A549 (cell line): ENCODE results near the gene HPN. TPM values are rescaled to one million over a fixed set of nuclear protein-coding genes. Genes with fewer than 3 reads are reported as not detected.
A peak's percentile ranks its signal among the peaks of the same experiment; 100 is the strongest.

Experiments used
- ATAC-seq, 2 experiments: fragments of 200-7000 bp in 1 of 2; fragments of >200 bp in 1 of 2; cut with Nextera tagmentation in 1 of 2; cut with Tn5 transposase in 1 of 2; 3 replicates each; pipeline versions ENCODE4 v1.8.0 to v1.9.1; 2018 to 2020; ENCODE audit warnings: mild to moderate bottlenecking in 1 of 2, moderate library complexity in 1 of 2
- CTCF ChIA-PET: fragments of 300-600 bp; sonication (Branson Sonifier 250); formaldehyde crosslinking; extraction: SDS; loops from one replicate; lab custom pipeline; 2021; ENCODE audit warnings: antibody characterized with exemption, inconsistent platforms; lab: Yijun Ruan, JAX
- POLR2A ChIA-PET: fragments of 350-600 bp; formaldehyde crosslinking; extraction: SDS; loops from one replicate; lab custom pipeline; 2021; ENCODE audit warnings: antibody characterized with exemption, inconsistent platforms; lab: Yijun Ruan, JAX
- DNase-seq, 2 experiments: peaks; one replicate each; pipeline versions ENCODE4 v3.0.0 to v3.0.0-alpha.2; 2011 to 2016; ENCODE audit warnings: low read depth in 1 of 2, low spot score in 1 of 2
- FAIRE-seq: peaks from 2 replicates; lab custom pipeline; 2011; peaks lifted over from hg19 to GRCh38; lab: Jason Lieb, UNC
- H3K27ac ChIP-seq, 2 experiments: fragments of >200 bp; sonication (Bioruptor Twin); formaldehyde crosslinking; 3 replicates each; pipeline ENCODE4 v1.5.1; 2016 to 2017
- H3K4me1 ChIP-seq: fragments of >200 bp; sonication (Bioruptor Twin); formaldehyde crosslinking; 3 replicates; pipeline ENCODE4 v1.6.1; 2016
- H3K4me2 ChIP-seq: fragments of >200 bp; sonication (Bioruptor Twin); formaldehyde crosslinking; 3 replicates; pipeline ENCODE4 v1.6.1; 2016
- H3K4me3 ChIP-seq: fragments of >200 bp; sonication (Bioruptor Twin); formaldehyde crosslinking; 3 replicates; pipeline ENCODE4 v1.5.1; 2016
- H3K9me3 ChIP-seq: fragments of >200 bp; sonication (Bioruptor Twin); formaldehyde crosslinking; 3 replicates; pipeline ENCODE4 v1.6.1; 2016
- ATOH8 ChIP-seq: fragments of 250-450 bp; sonication (Bioruptor Pico); IDR thresholded peaks from 2 replicates; pipeline ENCODE4 v1.5.0; 2020; ENCODE audit warnings: low read depth, mild to moderate bottlenecking, moderate library complexity
- CBX2 ChIP-seq: fragments of 200-600 bp; sonication (generic); IDR thresholded peaks from 2 replicates; pipeline ENCODE4 v1.6.1; 2016; ENCODE audit warnings: low read depth, mild to moderate bottlenecking, borderline replicate concordance
- CEBPB ChIP-seq, 2 experiments: fragments of >200 bp in 1 of 2; sonication (Bioruptor Twin) in 1 of 2; formaldehyde crosslinking in 1 of 2; IDR thresholded peaks; 2 replicates each; pipeline ENCODE4 v1.6.1; 2012 to 2016
- CHD2 ChIP-seq: fragments of 150-350 bp; IDR thresholded peaks from 2 replicates; pipeline ENCODE4 v1.6.1; 2014; ENCODE audit warnings: low read length; ENCODE audit not compliant: partially characterized antibody
- CTCF ChIP-seq: fragments of >200 bp; sonication (Bioruptor Twin); formaldehyde crosslinking; IDR thresholded peaks from 3 replicates; pipeline ENCODE4 v1.5.1; 2016
- EHF ChIP-seq: fragments of 250-450 bp; sonication (Bioruptor Pico); IDR thresholded peaks from 2 replicates; pipeline ENCODE4 v1.5.0; 2020; ENCODE audit warnings: mild to moderate bottlenecking
- ELK1 ChIP-seq: fragments of 150-350 bp; IDR thresholded peaks from 2 replicates; pipeline ENCODE4 v1.6.1; 2014; ENCODE audit warnings: low read depth, mild to moderate bottlenecking, low read length
- EP300 ChIP-seq, 2 experiments: fragments of >200 bp; sonication (Bioruptor Twin); formaldehyde crosslinking; IDR thresholded peaks; 2 replicates in 1 of 2; 3 replicates in 1 of 2; pipeline ENCODE4 v1.6.1; 2016 to 2017
- FOXS1 ChIP-seq: fragments of 250-450 bp; sonication (Bioruptor Pico); IDR thresholded peaks from 2 replicates; pipeline ENCODE4 v1.5.0; 2020; ENCODE audit warnings: mild to moderate bottlenecking, moderate library complexity
- HDAC2 ChIP-seq: fragments of 200-600 bp; sonication (generic); IDR thresholded peaks from 2 replicates; pipeline ENCODE4 v1.6.1; 2016
- HOXB5 ChIP-seq: fragments of 250-450 bp; sonication (Bioruptor Pico); IDR thresholded peaks from 2 replicates; pipeline ENCODE4 v1.5.0; 2020; ENCODE audit warnings: mild to moderate bottlenecking, moderate library complexity
- JUN ChIP-seq, 2 experiments: fragments of >200 bp; sonication (Bioruptor Twin); formaldehyde crosslinking; IDR thresholded peaks; 2 replicates in 1 of 2; 3 replicates in 1 of 2; pipeline ENCODE4 v1.6.1; 2016 to 2017
- MAZ ChIP-seq: fragments of 150-350 bp; IDR thresholded peaks from 2 replicates; pipeline ENCODE4 v1.6.1; 2014; ENCODE audit warnings: antibody characterized with exemption, low read depth, low read length, borderline replicate concordance
- NR3C1 ChIP-seq: fragments of >200 bp; sonication (Bioruptor Twin); formaldehyde crosslinking; IDR thresholded peaks from 3 replicates; pipeline ENCODE4 v1.6.1; 2017
- PHF8 ChIP-seq: fragments of 200-600 bp; sonication (generic); IDR thresholded peaks from 2 replicates; pipeline ENCODE4 v1.6.1; 2016; ENCODE audit warnings: low read depth, mild to moderate bottlenecking, antibody characterized with exemption, moderate library complexity, borderline replicate concordance
- POLR2A ChIP-seq: IDR thresholded peaks from 2 replicates; pipeline ENCODE4 v1.6.1; 2012; ENCODE audit warnings: mild to moderate bottlenecking, low read length
- POLR2AphosphoS2 ChIP-seq: conservative IDR thresholded peaks from 2 replicates; pipeline ENCODE4 v1.6.1; 2012; ENCODE audit warnings: low read length, improper control_type of control experiment, inconsistent platforms
- RARB ChIP-seq: fragments of 250-450 bp; sonication (Bioruptor Pico); IDR thresholded peaks from 2 replicates; pipeline ENCODE4 v1.8.0; 2021; ENCODE audit warnings: mild to moderate bottlenecking, moderate library complexity
- RCOR1 ChIP-seq: fragments of 150-350 bp; IDR thresholded peaks from 2 replicates; pipeline ENCODE4 v1.6.1; 2014; ENCODE audit warnings: antibody characterized with exemption, low read length, low read depth
- RFX5 ChIP-seq: fragments of 450-650 bp; IDR thresholded peaks from 2 replicates; pipeline ENCODE4 v1.7.1; 2014; ENCODE audit warnings: antibody characterized with exemption, mild to moderate bottlenecking, moderate library complexity
- RNF2 ChIP-seq: fragments of 200-600 bp; sonication (generic); IDR thresholded peaks from 2 replicates; pipeline ENCODE4 v1.6.1; 2016; ENCODE audit warnings: low read depth, mild to moderate bottlenecking, antibody characterized with exemption, moderate library complexity, borderline replicate concordance
- SMC3 ChIP-seq: fragments of >200 bp; sonication (Bioruptor Twin); formaldehyde crosslinking; IDR thresholded peaks from 3 replicates; pipeline ENCODE4 v1.6.1; 2018; ENCODE audit warnings: inconsistent platforms
- SREBF2 ChIP-seq: fragments of 450-650 bp; IDR thresholded peaks from 2 replicates; pipeline ENCODE4 v1.6.1; 2014; ENCODE audit warnings: mild to moderate bottlenecking, moderate library complexity
- TFCP2L1 ChIP-seq: fragments of 250-450 bp; sonication (Bioruptor Pico); IDR thresholded peaks from 2 replicates; pipeline ENCODE4 v1.5.0; 2021; ENCODE audit warnings: mild to moderate bottlenecking
- TP53 ChIP-seq: fragments of 250-450 bp; sonication (Bioruptor Pico); IDR thresholded peaks from 2 replicates; pipeline ENCODE4 v1.5.0; 2021; ENCODE audit warnings: mild to moderate bottlenecking, moderate library complexity
- ZFP36 ChIP-seq: fragments of 450-650 bp; IDR thresholded peaks from 2 replicates; pipeline ENCODE4 v1.6.1; 2014; ENCODE audit warnings: borderline replicate concordance; ENCODE audit not compliant: partially characterized antibody
- ZNF302 ChIP-seq: fragments of 250-450 bp; sonication (Bioruptor Pico); IDR thresholded peaks from 2 replicates; pipeline ENCODE4 v1.9.0; 2021; ENCODE audit warnings: inconsistent platforms, mild to moderate bottlenecking, moderate library complexity
- WGBS: methylation state at CpG from one replicate; pipeline ENCODE4 v1.1.6; 2017; ENCODE audit errors: missing lambda C conversion rate; 5-methylcytosine and 5-hydroxymethylcytosine counted together
- polyA plus RNA-seq, 4 experiments: library from polyadenylated mRNA; depleted of rRNA in 3 of 4; stranded (reverse); fragments of >200 nt; fragmentation: RNase III in 1 of 4; extraction: RNeasy Plus Mini Kit Qiagen cat#74134 plus additional on column Dnase treatment in 1 of 4; gene quantifications; 2 replicates in 3 of 4; 3 replicates in 1 of 4; pipeline ENCODE4 v1.2.3, GENCODE V29; 2011 to 2017

The HPN gene
- polyA plus RNA-seq, 2 of the 4 experiments (the other 2 are of a cell fraction), result 0.06 to 0.08 TPM

DNA sequence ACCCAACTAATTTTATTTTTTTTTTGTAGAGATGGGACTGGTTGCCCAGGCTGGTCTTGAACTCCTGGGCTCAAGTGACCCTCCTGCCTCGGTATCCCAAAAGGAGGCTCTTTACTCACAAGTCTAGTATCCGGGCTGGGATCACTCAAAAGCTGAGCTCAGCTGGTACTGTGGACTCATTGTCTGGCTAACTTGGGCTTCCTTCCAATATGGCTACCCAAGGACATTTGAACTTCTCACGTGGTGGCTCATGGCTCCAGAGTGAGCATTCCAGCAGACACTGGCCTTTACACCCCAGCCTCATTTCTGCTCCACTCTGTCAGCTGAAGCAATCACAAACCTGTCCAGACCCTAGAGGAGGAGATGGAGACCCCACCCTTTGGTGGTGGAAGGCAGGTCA lies 28.9 kb downstream of the HPN start:
- Histone ChIP-seq H3K4me1 (no peaks in the 10 kb centered on the region), H3K4me2 (no peak overlapping the region), H3K9me3 (peaks cover 22% of the 10 kb centered on the region), H3K27ac (no peak overlapping the region), H3K4me3 (no peak overlapping the region)
- DNase-seq, result peak in 1 of 2 experiments; percentile 50
- CTCF ChIA-PET, result interaction anchor here (0.6 to 4.0 kb wide), 21 partner anchors 9 to 98 kb away, joined by 3 to 32 read pairs (median 6); partner anchors contain the start of gene LGI4
- TF ChIP-seq ZNF302 (CRISPR knock-in tag), result no peak
- no peak for TF ChIP-seq POLR2A
- TF ChIP-seq TFCP2L1, result no peak
- TF ChIP-seq JUN (IDR thresholded peaks at IDR 0.05), result no peak
- no peak for TF ChIP-seq PHF8
- no peak for TF ChIP-seq RCOR1
- no peak for TF ChIP-seq FOXS1 (CRISPR knock-in tag)
- no peak for TF ChIP-seq EP300 (IDR thresholded peaks at IDR 0.05)
- no peak for TF ChIP-seq ELK1
- no peak for TF ChIP-seq HOXB5
- no peak for TF ChIP-seq SREBF2
- TF ChIP-seq CTCF, result no peak
- TF ChIP-seq RARB (CRISPR knock-in tag), result no peak
- TF ChIP-seq CHD2, result no peak
- no peak for TF ChIP-seq CEBPB (IDR thresholded peaks at IDR 0.05)
- TF ChIP-seq RFX5, result no peak
- TF ChIP-seq HDAC2, result no peak
- TF ChIP-seq POLR2AphosphoS2, result no peak
- no peak for FAIRE-seq
- POLR2A ChIA-PET, result no interaction called here
- ATAC-seq, result no peak
- 4% methylated on average over 3 of the region's 3 CpGs for WGBS

GRCh38 chr19:35073516-35073915 lies 32.0 kb downstream of the HPN start:
- no peak overlapping the region for H3K4me2 ChIP-seq
- H3K27ac ChIP-seq, result no peak overlapping the region
- no peaks in the 10 kb centered on the region for H3K4me1 ChIP-seq
- ATAC-seq (peak; percentile 16 to 28; a peak in 2 of 6 replicates), FAIRE-seq (no peak), DNase-seq (no peak)
- WGBS, result 44% methylated on average over 10 of the region's 10 CpGs
- ChIA-PET CTCF (interaction anchor here (1.1 to 2.9 kb wide), 4 partner anchors 10 to 29 kb away, joined by 3 to 13 read pairs (median 8); no protein-coding TSS in a partner anchor), POLR2A (no interaction called here)
- H3K9me3 ChIP-seq, result peaks cover 22% of the 10 kb centered on the region
- TF ChIP-seq ATOH8 (no peak), SREBF2 (no peak), RCOR1 (no peak), POLR2AphosphoS2 (no peak), RARB (CRISPR knock-in tag) (no peak), CBX2 (no peak), SMC3 (no peak), PHF8 (no peak), ELK1 (no peak), CHD2 (no peak), ZFP36 (no peak), MAZ (no peak), RNF2 (no peak), EHF (no peak), TP53 (no peak), NR3C1 (no peak), CTCF (no peak)
- H3K4me3 ChIP-seq, result no peak overlapping the region
